ENCODE measurements around the gene PPEF1. TPM values are rescaled to one million over a fixed set of nuclear protein-coding genes. Genes with fewer than 3 reads are reported as not detected.

The PPEF1 gene
- total RNA-seq, 4 donors from 2014 or later = not detected

- Histone ChIP-seq H3K9me3 (no peaks in the 10 kb centered on the region), H3K4me3 (no peak within 1 kb of the TSS), H3K27me3 (no peaks in the 10 kb centered on the region), H3K27ac (no peak within 1 kb of the TSS), H3K4me1 (no peaks in the 10 kb centered on the region), H3K36me3 (no peaks in the 10 kb centered on the region)
- no peak for TF ChIP-seq POLR2A (IDR thresholded peaks at IDR 0.05)
- TF ChIP-seq, protein P1, sequence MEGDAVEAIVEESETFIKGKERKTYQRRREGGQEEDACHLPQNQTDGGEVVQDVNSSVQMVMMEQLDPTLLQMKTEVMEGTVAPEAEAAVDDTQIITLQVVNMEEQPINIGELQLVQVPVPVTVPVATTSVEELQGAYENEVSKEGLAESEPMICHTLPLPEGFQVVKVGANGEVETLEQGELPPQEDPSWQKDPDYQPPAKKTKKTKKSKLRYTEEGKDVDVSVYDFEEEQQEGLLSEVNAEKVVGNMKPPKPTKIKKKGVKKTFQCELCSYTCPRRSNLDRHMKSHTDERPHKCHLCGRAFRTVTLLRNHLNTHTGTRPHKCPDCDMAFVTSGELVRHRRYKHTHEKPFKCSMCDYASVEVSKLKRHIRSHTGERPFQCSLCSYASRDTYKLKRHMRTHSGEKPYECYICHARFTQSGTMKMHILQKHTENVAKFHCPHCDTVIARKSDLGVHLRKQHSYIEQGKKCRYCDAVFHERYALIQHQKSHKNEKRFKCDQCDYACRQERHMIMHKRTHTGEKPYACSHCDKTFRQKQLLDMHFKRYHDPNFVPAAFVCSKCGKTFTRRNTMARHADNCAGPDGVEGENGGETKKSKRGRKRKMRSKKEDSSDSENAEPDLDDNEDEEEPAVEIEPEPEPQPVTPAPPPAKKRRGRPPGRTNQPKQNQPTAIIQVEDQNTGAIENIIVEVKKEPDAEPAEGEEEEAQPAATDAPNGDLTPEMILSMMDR (IDR thresholded peaks at IDR 0.05) = no peak
- no peak for DNase-seq
Measured at GRCh38 chrX:18672008-18672407, 35.4 kb upstream of the PPEF1 start, which contains the start of gene RS1. Gene RS1, minus strand, starts transcription at chrX:18672108. Its CDS starts 40 bp downstream, at chrX:18672068.

GRCh38 chrX:18674417-18674787 lies 33.0 kb upstream of the PPEF1 start:
- TF ChIP-seq, protein P1 (IDR thresholded peaks at IDR 0.05) = no peak
- TF ChIP-seq POLR2A (IDR thresholded peaks at IDR 0.05) = no peak
- no peaks in the 10 kb centered on the region for H3K27me3 ChIP-seq
- H3K27ac ChIP-seq = peak overlapping the region; percentile 26 to 90 (median 53)
- H3K36me3 ChIP-seq = no peaks in the 10 kb centered on the region
- H3K9me3 ChIP-seq = no peaks in the 10 kb centered on the region
- H3K4me3 ChIP-seq = peak overlapping the region; percentile 56 to 83 (median 66)
- DNase-seq = peak; percentile 41 to 59 (median 52)
- no peaks in the 10 kb centered on the region for H3K4me1 ChIP-seq

DNA sequence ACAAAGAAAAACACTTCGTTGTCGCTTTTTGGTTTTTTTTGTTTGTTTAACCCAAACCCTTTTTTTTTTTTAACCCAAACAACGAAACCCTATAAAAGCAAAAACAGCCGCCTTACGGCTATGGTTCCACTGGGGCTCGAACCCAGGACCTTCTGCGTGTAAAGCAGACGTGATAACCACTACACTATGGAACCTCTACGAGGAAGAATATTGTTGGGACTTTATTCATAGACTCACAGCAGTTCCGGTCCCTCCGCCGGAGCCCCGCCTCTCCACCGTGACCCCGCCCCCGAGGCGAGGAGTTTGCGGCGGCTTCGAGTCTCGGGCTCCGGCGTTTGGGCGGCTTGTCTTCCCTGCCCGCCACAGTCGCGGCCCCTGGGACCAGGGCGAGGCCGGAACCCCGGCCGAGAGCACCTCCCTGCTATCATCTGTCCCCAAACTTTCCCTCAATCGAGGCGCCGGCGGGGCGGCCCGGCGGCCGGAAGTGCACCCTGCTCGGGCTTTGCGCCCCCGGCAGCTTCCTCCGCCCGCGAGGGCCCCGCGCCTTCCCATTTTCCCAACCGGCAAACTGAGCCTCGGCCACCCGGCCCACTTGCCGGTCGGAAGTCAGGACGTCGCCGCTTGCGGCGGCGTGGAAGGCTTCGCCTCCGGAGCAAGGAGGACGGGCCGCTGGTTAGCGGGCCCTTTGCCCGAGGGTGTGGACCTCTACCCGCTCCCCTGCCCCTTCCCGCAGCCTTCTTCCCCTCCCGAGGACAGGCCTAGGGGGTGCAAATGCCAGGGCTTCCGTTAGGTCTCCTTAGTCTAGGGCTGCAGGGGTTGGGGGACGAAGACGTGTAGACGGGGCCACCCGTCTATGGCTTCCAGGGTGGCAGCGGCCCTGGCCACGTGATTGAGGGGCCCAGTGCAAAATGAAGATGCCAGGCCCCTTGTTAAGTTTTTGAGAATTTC lies 32.4 kb upstream of the PPEF1 start:
- TF ChIP-seq, protein P1 (IDR thresholded peaks at IDR 0.05) = no peak
- peak; percentile 14 to 27 for TF ChIP-seq POLR2A (IDR thresholded peaks at IDR 0.05)
- peak; percentile 73 to 87 (median 83) for DNase-seq
- H3K9me3 ChIP-seq = no peaks in the 10 kb centered on the region
- H3K27ac ChIP-seq = peak overlapping the region; percentile 88 to 91 (median 89)
- peak overlapping the region; percentile 56 to 83 (median 66) for H3K4me3 ChIP-seq
- no peaks in the 10 kb centered on the region for H3K27me3 ChIP-seq
- no peaks in the 10 kb centered on the region for H3K4me1 ChIP-seq
- no peaks in the 10 kb centered on the region for H3K36me3 ChIP-seq

DNA sequence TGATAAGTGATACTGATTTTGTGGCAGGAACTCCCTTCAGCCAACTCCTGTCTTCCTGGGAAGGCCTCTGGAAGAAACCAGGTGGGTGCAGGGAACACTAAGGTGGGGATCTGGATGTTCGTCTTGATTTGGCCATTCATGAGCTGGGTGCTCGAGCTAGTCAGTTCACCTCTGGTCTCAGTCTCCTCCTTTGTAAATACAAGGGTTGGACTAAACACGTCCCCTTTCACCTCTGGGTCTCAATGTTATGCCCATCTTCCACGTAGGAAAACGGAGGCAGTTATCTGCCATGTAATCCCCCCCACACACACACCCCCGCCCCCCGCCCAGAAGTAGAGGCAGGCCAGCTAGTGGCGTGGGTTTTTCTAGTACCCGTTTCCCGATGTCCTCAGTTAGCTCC lies 31.4 kb upstream of the PPEF1 start:
- no peaks in the 10 kb centered on the region for H3K4me1 ChIP-seq
- TF ChIP-seq, protein P1 (IDR thresholded peaks at IDR 0.05) = no peak
- TF ChIP-seq POLR2A (IDR thresholded peaks at IDR 0.05) = no peak
- H3K27ac ChIP-seq = no peak overlapping the region
- H3K4me3 ChIP-seq = no peak overlapping the region
- no peaks in the 10 kb centered on the region for H3K27me3 ChIP-seq
- no peak for DNase-seq
- no peaks in the 10 kb centered on the region for H3K9me3 ChIP-seq
- H3K36me3 ChIP-seq = no peaks in the 10 kb centered on the region

DNA sequence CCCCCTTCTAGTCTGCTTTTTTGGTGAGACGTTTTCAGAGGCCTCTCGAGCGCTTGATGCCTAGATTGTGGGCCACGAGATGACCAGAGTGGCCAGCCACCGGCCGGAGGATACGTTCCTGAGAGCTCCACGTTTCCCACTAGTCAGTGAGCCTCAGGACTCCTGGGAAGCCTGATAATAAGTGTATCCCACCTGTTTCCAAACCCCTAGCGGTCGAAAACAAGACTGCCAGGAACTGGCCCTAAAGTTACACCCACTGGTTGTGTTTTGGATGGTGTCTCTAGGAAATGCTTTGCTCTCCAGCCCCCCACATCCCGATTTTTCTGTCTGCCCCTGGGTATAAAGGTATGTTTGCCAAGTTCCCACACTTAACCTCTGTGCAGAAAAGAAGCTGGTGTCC lies 31.0 kb upstream of the PPEF1 start:
- H3K4me3 ChIP-seq = no peak overlapping the region
- no peaks in the 10 kb centered on the region for H3K9me3 ChIP-seq
- H3K27me3 ChIP-seq = no peaks in the 10 kb centered on the region
- no peaks in the 10 kb centered on the region for H3K4me1 ChIP-seq
- DNase-seq = no peak
- H3K27ac ChIP-seq = no peak overlapping the region
- TF ChIP-seq POLR2A (IDR thresholded peaks at IDR 0.05) = no peak
- TF ChIP-seq, protein P1 (IDR thresholded peaks at IDR 0.05) = peak in 1 of 6 experiments; percentile 6
- no peaks in the 10 kb centered on the region for H3K36me3 ChIP-seq
